GM18520 (cell line): ENCODE results near the gene STARD9.
"Not testable (repeated sequence)": the region's sequence is repeated elsewhere in the genome, so short reads cannot be mapped to it uniquely, and the experiment has no call there.

Experiments used
- ATAC-seq: cut with Tn5 transposase; IDR thresholded peaks from one replicate; pipeline ENCODE4 v1.9.1; 2021; ENCODE audit not compliant: unreplicated experiment

STARD9 gene

GRCh38 chr15:42623951-42624350 is 48.5 kb downstream of the STARD9 start:
- ATAC-seq: no peak

GRCh38 chr15:42627485-42627884 is 52.1 kb downstream of the STARD9 start:
- ATAC-seq: no peak

- ATAC-seq: no peak
Observed at GRCh38 chr15:42628761-42629160, 53.4 kb downstream of the STARD9 start.

- no peak for ATAC-seq
Observed at GRCh38 chr15:42632105-42632675, 56.8 kb downstream of the STARD9 start.

GRCh38 chr15:42640109-42640508 is 64.7 kb downstream of the STARD9 start:
- ATAC-seq: no peak

- peak; percentile 83 for ATAC-seq
Observed at GRCh38 chr15:42650208-42651066, 75.0 kb downstream of the STARD9 start.

GRCh38 chr15:42665827-42666226 is 90.4 kb downstream of the STARD9 start:
- ATAC-seq: no peak

- ATAC-seq: no peak
Observed at GRCh38 chr15:42667855-42668254, 92.4 kb downstream of the STARD9 start.

- ATAC-seq: no peak
Observed at GRCh38 chr15:42670451-42670850, 95.0 kb downstream of the STARD9 start.

- ATAC-seq: no peak
Observed at GRCh38 chr15:42672444-42672843, 97.0 kb downstream of the STARD9 start.

- ATAC-seq: no peak
Observed at GRCh38 chr15:42674472-42674871, 99.1 kb downstream of the STARD9 start.

- no peak for ATAC-seq
Observed at GRCh38 chr15:42675021-42675420, 99.6 kb downstream of the STARD9 start.

- ATAC-seq: no peak
Observed at GRCh38 chr15:42679285-42680141, 104.1 kb downstream of the STARD9 start.

GRCh38 chr15:42680142-42680482 is 104.7 kb downstream of the STARD9 start:
- ATAC-seq: not testable (repeated sequence)

GRCh38 chr15:42681119-42681518 is 105.7 kb downstream of the STARD9 start:
- no peak for ATAC-seq

- no peak for ATAC-seq
Observed at GRCh38 chr15:42686281-42686680, 110.9 kb downstream of the STARD9 start.

GRCh38 chr15:42687740-42688139 is 112.3 kb downstream of the STARD9 start:
- no peak for ATAC-seq

GRCh38 chr15:42688301-42688700 is 112.9 kb downstream of the STARD9 start:
- ATAC-seq: no peak

- no peak for ATAC-seq
Observed at GRCh38 chr15:42691308-42691707, 115.9 kb downstream of the STARD9 start.

GRCh38 chr15:42691770-42692169 is 116.4 kb downstream of the STARD9 start:
- no peak for ATAC-seq

- no peak for ATAC-seq
Observed at GRCh38 chr15:42692536-42692935, 117.1 kb downstream of the STARD9 start.

GRCh38 chr15:42692997-42693396 is 117.6 kb downstream of the STARD9 start:
- no peak for ATAC-seq
